OCI-M2 (cell line): Measurements from ENCODE around the gene GNAZ.

ENCODE experiments used
- DNase-seq: peaks from one replicate; lab custom pipeline; 2025; ENCODE audit not compliant: unreplicated experiment; lab: John Stamatoyannopoulos, UW

GNAZ gene

GRCh38 chr22:23105919-23106318 is 35.6 kb downstream of the GNAZ start:
- no peak for DNase-seq

GRCh38 chr22:23106344-23106743 is 36.0 kb downstream of the GNAZ start:
- no peak for DNase-seq

GRCh38 chr22:23106906-23107367 is 36.6 kb downstream of the GNAZ start:
- DNase-seq, result no peak

GRCh38 chr22:23107487-23108248 is 37.3 kb downstream of the GNAZ start:
- DNase-seq, result no peak

GRCh38 chr22:23108249-23109078 is 38.1 kb downstream of the GNAZ start:
- no peak for DNase-seq

- no peak for DNase-seq
Measured at GRCh38 chr22:23109079-23109347, 38.7 kb downstream of the GNAZ start.

GRCh38 chr22:23109441-23109978 is 39.2 kb downstream of the GNAZ start:
- no peak for DNase-seq

GRCh38 chr22:23110190-23110921 is 40.0 kb downstream of the GNAZ start:
- DNase-seq, result no peak

GRCh38 chr22:23110922-23111527 is 40.7 kb downstream of the GNAZ start:
- no peak for DNase-seq

GRCh38 chr22:23112472-23113012 is 42.2 kb downstream of the GNAZ start:
- DNase-seq, result no peak

GRCh38 chr22:23113067-23113846 is 42.9 kb downstream of the GNAZ start:
- no peak for DNase-seq

- DNase-seq, result no peak
Measured at GRCh38 chr22:23113847-23114720, 43.8 kb downstream of the GNAZ start.

- no peak for DNase-seq
Measured at GRCh38 chr22:23114721-23115020, 44.4 kb downstream of the GNAZ start.

- DNase-seq, result no peak
Measured at GRCh38 chr22:23115369-23115768, 45.0 kb downstream of the GNAZ start.

- DNase-seq, result no peak
Measured at GRCh38 chr22:23115825-23116494, 45.6 kb downstream of the GNAZ start.

GRCh38 chr22:23116506-23117263 is 46.4 kb downstream of the GNAZ start:
- DNase-seq, result no peak

GRCh38 chr22:23117275-23117674 is 47.0 kb downstream of the GNAZ start:
- no peak for DNase-seq
